NCI-H345 treated with DMSO at 0.1 percent for 48 hours (cell line): ENCODE results near the gene TAPBP.

Experiments used
- DNase-seq: peaks from one replicate; lab custom pipeline; 2025; ENCODE audit not compliant: unreplicated experiment; lab: John Stamatoyannopoulos, UW

TAPBP gene

GRCh38 chr6:33249732-33250630 lies 63.9 kb downstream of the TAPBP start:
- DNase-seq, result no peak
